Measurements from ENCODE around the gene SMPD3.

Gene SMPD3

DNA sequence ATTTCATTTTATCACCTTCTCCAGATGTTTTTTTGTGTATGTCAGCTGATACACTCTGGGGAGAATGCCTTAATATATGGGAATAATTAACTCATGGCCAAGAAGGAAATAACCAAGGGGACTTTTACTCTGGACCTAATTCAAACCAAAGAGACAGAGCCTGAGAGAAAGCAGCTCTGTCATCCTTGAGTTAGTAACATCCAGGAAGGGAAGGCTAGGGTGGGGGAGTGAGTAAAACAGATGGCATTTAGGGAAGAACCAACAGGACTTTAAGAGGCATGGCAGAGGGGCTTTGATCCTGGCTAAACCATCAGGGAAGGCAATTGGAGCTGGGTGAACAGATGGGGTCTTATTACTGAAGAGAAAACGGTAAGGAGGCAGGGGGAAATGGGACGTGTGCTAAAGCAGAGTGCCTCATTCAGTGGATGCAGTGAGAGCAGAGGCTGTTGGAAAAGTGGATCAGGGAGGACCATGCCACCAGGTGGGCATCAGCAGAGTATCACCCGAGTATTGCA is 2.5 kb upstream of the SMPD3 start:
- no peak for DNase-seq (ENCODE audit: low spot score)
- TF ChIP-seq, protein P1, sequence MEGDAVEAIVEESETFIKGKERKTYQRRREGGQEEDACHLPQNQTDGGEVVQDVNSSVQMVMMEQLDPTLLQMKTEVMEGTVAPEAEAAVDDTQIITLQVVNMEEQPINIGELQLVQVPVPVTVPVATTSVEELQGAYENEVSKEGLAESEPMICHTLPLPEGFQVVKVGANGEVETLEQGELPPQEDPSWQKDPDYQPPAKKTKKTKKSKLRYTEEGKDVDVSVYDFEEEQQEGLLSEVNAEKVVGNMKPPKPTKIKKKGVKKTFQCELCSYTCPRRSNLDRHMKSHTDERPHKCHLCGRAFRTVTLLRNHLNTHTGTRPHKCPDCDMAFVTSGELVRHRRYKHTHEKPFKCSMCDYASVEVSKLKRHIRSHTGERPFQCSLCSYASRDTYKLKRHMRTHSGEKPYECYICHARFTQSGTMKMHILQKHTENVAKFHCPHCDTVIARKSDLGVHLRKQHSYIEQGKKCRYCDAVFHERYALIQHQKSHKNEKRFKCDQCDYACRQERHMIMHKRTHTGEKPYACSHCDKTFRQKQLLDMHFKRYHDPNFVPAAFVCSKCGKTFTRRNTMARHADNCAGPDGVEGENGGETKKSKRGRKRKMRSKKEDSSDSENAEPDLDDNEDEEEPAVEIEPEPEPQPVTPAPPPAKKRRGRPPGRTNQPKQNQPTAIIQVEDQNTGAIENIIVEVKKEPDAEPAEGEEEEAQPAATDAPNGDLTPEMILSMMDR (IDR thresholded peaks at IDR 0.05; ENCODE audit: extremely low read depth, missing control alignments): no peak

DNA sequence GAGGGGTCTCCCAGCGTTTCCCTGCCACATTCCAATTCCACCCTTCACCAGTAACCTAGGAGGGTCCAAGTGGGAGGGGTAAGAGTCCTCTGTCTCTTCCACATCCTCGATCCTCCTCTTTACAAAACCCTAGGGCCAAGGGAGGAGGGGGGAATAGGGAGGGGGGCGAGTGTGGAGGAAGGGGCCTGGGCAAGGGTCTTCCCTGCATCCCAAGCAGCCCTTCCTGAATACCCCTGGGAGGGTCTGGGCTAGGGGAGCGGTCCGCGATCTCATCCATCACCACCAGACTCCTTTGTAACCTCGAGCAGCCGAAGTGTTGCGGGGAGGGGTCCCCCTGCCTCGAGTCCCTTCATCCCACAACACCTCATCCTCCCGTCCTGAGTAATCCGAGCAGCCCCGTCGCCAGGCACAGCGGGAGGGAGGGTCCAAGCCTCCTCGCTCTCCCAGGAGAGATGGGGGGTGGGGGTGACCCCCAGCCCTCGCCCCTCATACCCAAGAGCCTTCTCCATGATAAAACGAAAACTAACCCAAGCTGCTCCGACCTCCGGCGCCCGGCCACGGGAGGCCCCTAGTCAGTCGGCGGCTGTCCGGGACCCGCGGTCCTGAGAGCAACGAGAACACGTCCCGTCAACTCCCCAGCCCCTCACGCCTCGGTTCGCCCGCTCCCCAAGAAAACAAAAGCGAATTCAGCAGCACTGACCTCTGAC is 502 bp downstream of the SMPD3 start:
- TF ChIP-seq, protein P1 (IDR thresholded peaks at IDR 0.05; ENCODE audit: extremely low read depth, missing control alignments): no peak
- DNase-seq (ENCODE audit: low spot score): no peak

DNA sequence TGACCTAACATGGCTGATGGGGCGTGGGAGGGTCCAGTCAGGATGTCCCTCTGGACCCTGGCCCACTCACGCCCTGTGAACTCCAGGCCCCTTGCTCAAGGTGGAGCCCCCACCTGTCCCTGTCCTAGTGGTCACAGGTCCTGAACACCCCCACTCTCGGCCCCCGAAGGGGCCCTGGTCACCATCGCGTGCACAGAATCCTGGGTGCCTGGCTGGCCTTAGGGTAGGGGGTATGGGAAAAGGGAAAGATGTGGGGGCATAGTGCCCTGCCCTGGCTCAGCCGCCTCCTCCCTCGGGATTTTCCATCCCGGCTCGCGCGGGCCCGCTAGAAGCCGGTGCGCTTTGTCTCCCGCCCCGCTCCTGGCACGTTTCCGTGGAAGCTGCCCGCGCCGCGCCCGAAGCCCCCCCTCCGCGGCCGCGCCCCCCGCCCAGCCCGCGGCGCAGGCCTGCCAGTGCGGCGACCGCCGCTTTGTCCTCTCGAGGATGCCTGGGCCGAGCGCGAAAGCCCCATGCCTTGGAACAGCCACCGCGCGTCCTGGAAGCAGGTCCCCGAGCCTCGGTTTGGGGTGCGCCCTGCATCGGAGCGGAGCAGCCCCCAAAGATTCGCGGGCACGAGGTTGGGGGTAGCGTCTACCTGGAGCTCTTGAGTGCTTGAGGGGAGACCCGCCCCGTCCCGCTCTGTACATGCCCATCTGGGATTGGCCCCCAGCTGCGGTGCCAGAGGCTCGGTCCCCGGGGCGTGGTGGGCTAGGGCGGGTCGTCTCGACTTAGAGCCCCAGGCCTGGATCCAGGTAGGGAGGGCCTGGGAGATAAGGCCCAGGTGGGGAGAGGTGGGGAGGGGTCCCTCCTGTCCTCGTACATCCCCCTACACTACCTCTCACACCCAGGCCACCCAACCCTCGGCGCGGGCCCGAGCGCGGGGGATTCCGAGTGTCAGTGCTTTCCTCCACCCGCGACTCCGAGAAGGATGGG is 1.3 kb downstream of the SMPD3 start:
- TF ChIP-seq, protein P1 (IDR thresholded peaks at IDR 0.05; ENCODE audit: extremely low read depth, missing control alignments): no peak
- DNase-seq (ENCODE audit: low spot score): peak; percentile 18

DNA sequence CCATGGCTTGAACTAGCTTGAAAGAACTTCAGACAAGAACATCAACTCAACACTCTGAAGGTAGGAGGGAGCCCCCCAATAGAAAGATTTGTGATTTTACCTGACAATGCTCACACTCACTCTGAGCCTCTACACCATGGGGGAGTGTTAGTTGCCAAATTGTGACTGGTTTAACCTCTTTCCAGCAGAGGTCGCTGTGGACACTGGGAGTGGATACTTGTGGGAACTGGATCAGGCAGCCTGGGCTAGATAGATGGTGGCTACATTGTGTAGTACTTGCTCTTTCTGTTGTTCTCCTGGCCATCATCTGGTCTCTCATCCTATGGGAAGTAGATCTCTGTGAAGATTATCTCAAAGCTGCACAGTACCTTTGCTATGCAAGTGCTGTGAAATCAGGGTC is 2.9 kb downstream of the SMPD3 start:
- TF ChIP-seq, protein P1 (IDR thresholded peaks at IDR 0.05; ENCODE audit: extremely low read depth, missing control alignments): peak; percentile 52
- peak; percentile 75 for DNase-seq (ENCODE audit: low spot score)

DNA sequence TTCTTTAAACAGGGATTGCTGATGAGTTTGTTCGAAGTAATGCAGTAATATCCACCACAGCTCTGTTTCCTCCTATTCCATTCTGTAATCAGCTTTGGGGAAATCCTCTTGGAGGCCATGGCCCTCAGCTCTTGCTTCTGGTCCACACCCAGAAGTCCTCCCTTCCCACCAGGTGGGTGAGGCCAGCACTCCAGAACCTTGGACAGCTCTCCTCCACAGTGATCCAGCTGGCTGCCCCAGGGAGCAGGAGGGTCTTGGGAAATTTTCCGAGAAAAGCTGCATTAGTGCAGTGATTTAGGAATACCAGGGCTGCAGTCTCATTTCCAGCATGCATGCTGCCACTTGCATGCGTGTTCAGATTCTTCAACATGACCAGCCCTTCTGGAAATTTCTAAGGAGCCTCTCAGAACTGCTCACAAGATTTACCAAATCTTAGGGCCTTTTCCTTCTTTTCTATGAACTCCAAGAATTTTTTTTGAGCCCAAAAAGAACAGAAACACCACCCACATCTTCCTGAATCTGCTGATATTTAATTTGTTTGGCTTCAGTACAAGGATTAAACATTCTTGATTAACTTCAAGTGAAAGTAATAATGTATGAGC is 4.2 kb downstream of the SMPD3 start:
- TF ChIP-seq, protein P1 (IDR thresholded peaks at IDR 0.05; ENCODE audit: extremely low read depth, missing control alignments): no peak
- DNase-seq (ENCODE audit: low spot score): peak; percentile 29

DNA sequence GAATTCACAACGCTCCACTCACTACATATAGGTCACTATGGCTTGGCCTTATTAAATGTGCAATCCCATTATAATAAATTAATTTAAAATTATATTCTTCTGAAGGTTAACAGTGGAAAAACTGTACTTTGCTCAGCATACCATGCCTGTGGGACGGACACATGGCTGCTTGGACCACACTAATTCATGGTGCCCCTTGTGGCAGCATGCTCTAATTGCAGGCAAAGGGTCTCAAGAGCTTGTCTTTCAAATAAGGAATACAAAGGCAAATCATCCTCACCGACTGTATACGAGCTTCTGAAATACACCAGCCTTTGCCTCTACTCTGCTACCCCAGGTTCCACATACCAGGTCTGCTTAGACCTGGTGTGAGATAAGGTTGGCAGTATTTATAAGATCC is 11.7 kb downstream of the SMPD3 start:
- no peak for DNase-seq (ENCODE audit: low spot score)

More for the DNA sequence above, 11.7 kb downstream of the SMPD3 start:
- TF ChIP-seq, protein P1 (IDR thresholded peaks at IDR 0.05; ENCODE audit: extremely low read depth, missing control alignments): no peak
